ENCODE data around the gene PDE6D. TPM values are rescaled to one million over a fixed set of nuclear protein-coding genes. Genes with fewer than 3 reads are reported as not detected.
A peak's percentile ranks its signal among the peaks of the same experiment; 100 is the strongest.

Gene PDE6D
- total and polyA plus RNA-seq, 2 donors (not counting 1 experiment from before 2014, with no cell fraction given) = 31.9 to 36.5 TPM

- TF ChIP-seq, protein P1, sequence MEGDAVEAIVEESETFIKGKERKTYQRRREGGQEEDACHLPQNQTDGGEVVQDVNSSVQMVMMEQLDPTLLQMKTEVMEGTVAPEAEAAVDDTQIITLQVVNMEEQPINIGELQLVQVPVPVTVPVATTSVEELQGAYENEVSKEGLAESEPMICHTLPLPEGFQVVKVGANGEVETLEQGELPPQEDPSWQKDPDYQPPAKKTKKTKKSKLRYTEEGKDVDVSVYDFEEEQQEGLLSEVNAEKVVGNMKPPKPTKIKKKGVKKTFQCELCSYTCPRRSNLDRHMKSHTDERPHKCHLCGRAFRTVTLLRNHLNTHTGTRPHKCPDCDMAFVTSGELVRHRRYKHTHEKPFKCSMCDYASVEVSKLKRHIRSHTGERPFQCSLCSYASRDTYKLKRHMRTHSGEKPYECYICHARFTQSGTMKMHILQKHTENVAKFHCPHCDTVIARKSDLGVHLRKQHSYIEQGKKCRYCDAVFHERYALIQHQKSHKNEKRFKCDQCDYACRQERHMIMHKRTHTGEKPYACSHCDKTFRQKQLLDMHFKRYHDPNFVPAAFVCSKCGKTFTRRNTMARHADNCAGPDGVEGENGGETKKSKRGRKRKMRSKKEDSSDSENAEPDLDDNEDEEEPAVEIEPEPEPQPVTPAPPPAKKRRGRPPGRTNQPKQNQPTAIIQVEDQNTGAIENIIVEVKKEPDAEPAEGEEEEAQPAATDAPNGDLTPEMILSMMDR (IDR thresholded peaks at IDR 0.05) = no peak
- no peak for TF ChIP-seq EZH2 (IDR thresholded peaks at IDR 0.05; ENCODE audit: borderline replicate concordance, insufficient read depth, low read depth, low read length, poor library complexity, severe bottlenecking)
- peaks cover 6% of the 10 kb centered on the region for H4K20me1 ChIP-seq (ENCODE audit: control insufficient read depth, insufficient read depth, low read length, poor library complexity, severe bottlenecking)
- peaks cover 11 to 20% of the 10 kb centered on the region in 2 donors for H3K4me1 ChIP-seq (ENCODE audit: control insufficient read depth in 2 of 2, insufficient read depth in 2 of 2, low read length in 2 of 2)
- ChIA-PET CTCF (interaction anchor here (0.7 to 8.2 kb wide), 6 partner anchors 11 to 627 kb away, joined by 3 to 208 read pairs (median 10); no protein-coding TSS in a partner anchor), POLR2A (interaction anchor here (1.0 kb wide), 1 partner anchor 90 kb away, joined by 3 read pairs; no protein-coding TSS in a partner anchor)
- no peaks in the 10 kb centered on the region for H3K36me3 ChIP-seq (replicated peaks in 1 of 2; ENCODE audit: control extremely low read depth in 1 of 2, control insufficient read depth in 1 of 2, extremely low read depth in 1 of 2, insufficient read depth in 2 of 2, low read length in 1 of 2)
- WGBS (ENCODE audit: insufficient coverage) = 100% methylated on average over 3 of the region's 3 CpGs
- no peaks in the 10 kb centered on the region for H3K9me3 Mint-ChIP-seq (ENCODE audit: insufficient read depth)
- no peaks in the 10 kb centered on the region for H3K9me3 ChIP-seq (ENCODE audit: control extremely low read depth in 1 of 3, control insufficient read depth in 2 of 3, insufficient read depth in 1 of 3, low read length in 2 of 3)
- no peak overlapping the region for H2AFZ ChIP-seq (ENCODE audit: insufficient read depth, low read depth, low read length, poor library complexity, severe bottlenecking)
- no peak overlapping the region for H3K4me3 ChIP-seq (ENCODE audit: control extremely low read depth in 1 of 5, extremely low read depth in 1 of 5, insufficient read depth in 1 of 5, low read depth in 2 of 5, low read length in 4 of 5)
- peak overlapping the region; percentile 32 for H3K4me3 Mint-ChIP-seq
- no peak for DNase-seq
- no peaks in the 10 kb centered on the region for H3K27me3 Mint-ChIP-seq
- H3K27ac ChIP-seq (ENCODE audit: low read length in 2 of 2) = no peak overlapping the region
- H3K9ac ChIP-seq (ENCODE audit: low read length) = no peak overlapping the region
- intact Hi-C loops (cut with micrococcal nuclease) = no loop called here
- H3K4me1 Mint-ChIP-seq = peaks cover 21% of the 10 kb centered on the region
- H3K27me3 ChIP-seq (replicated peaks in 1 of 4; ENCODE audit: control extremely low read depth in 1 of 4, control insufficient read depth in 3 of 4, insufficient read depth in 4 of 4, low read length in 3 of 4) = no peaks in the 10 kb centered on the region
- peak overlapping the region; percentile 59 for H3K27ac Mint-ChIP-seq
- H3K79me2 ChIP-seq (ENCODE audit: control insufficient read depth, insufficient read depth, low read length) = peaks cover 37% of the 10 kb centered on the region
- no peak overlapping the region for H3K4me2 ChIP-seq (replicated peaks; ENCODE audit: low read depth, low read length, poor library complexity, severe bottlenecking)
- no peak for ATAC-seq (ENCODE audit: low read depth)
These were observed 77.1 kb downstream of the PDE6D start for GRCh38 chr2:231704017-231704416.

- Mint-ChIP-seq H3K27ac (no peak overlapping the region), H3K4me3 (no peak overlapping the region), H3K9me3 (ENCODE audit: insufficient read depth) (no peaks in the 10 kb centered on the region), H3K4me1 (peaks cover 19% of the 10 kb centered on the region), H3K27me3 (no peaks in the 10 kb centered on the region)
- Histone ChIP-seq H3K36me3 (replicated peaks in 1 of 2; ENCODE audit: control extremely low read depth in 1 of 2, control insufficient read depth in 1 of 2, extremely low read depth in 1 of 2, insufficient read depth in 2 of 2, low read length in 1 of 2) (no peaks in the 10 kb centered on the region), H4K20me1 (ENCODE audit: control insufficient read depth, insufficient read depth, low read length, poor library complexity, severe bottlenecking) (no peaks in the 10 kb centered on the region), H3K27ac (ENCODE audit: low read length in 2 of 2) (no peak overlapping the region), H2AFZ (ENCODE audit: insufficient read depth, low read depth, low read length, poor library complexity, severe bottlenecking) (no peak overlapping the region), H3K4me3 (ENCODE audit: control extremely low read depth in 1 of 5, extremely low read depth in 1 of 5, insufficient read depth in 1 of 5, low read depth in 2 of 5, low read length in 4 of 5) (no peak overlapping the region), H3K9me3 (ENCODE audit: control extremely low read depth in 1 of 3, control insufficient read depth in 2 of 3, insufficient read depth in 1 of 3, low read length in 2 of 3) (no peaks in the 10 kb centered on the region), H3K9ac (ENCODE audit: low read length) (no peak overlapping the region), H3K79me2 (ENCODE audit: control insufficient read depth, insufficient read depth, low read length) (peaks cover 30% of the 10 kb centered on the region), H3K27me3 (replicated peaks in 1 of 4; ENCODE audit: control extremely low read depth in 1 of 4, control insufficient read depth in 3 of 4, insufficient read depth in 4 of 4, low read length in 3 of 4) (no peaks in the 10 kb centered on the region), H3K4me1 (ENCODE audit: control insufficient read depth in 2 of 2, insufficient read depth in 2 of 2, low read length in 2 of 2) (peaks cover 11 to 14% of the 10 kb centered on the region in 2 donors), H3K4me2 (replicated peaks; ENCODE audit: low read depth, low read length, poor library complexity, severe bottlenecking) (no peak overlapping the region)
- WGBS (ENCODE audit: insufficient coverage) = 88% methylated on average over 19 of the region's 22 CpGs
- no peak for DNase-seq
- TF ChIP-seq, protein P1 (IDR thresholded peaks at IDR 0.05) = no peak
- no peak for TF ChIP-seq EZH2 (IDR thresholded peaks at IDR 0.05; ENCODE audit: borderline replicate concordance, insufficient read depth, low read depth, low read length, poor library complexity, severe bottlenecking)
- ChIA-PET POLR2A (interaction anchor here (0.7 kb wide), 1 partner anchor 35 kb away, joined by 3 read pairs; no protein-coding TSS in a partner anchor), CTCF (interaction anchor here (1.0 to 7.9 kb wide), 5 partner anchors 13 to 26 kb away, joined by 3 to 78 read pairs (median 5); no protein-coding TSS in a partner anchor)
- no peak for ATAC-seq (ENCODE audit: low read depth)
- intact Hi-C loops (cut with micrococcal nuclease) = no loop called here
These were observed 79.4 kb downstream of the PDE6D start for GRCh38 chr2:231701456-231702373.
